Mononuclear cell (primary cell): ENCODE measurements around the gene NFIA. TPM values are rescaled to one million over a fixed set of nuclear protein-coding genes. Genes with fewer than 3 reads are reported as not detected.
"Not testable (repeated sequence)": the region's sequence is repeated elsewhere in the genome, so short reads cannot be mapped to it uniquely, and the experiment has no call there.

Experiments used
- H3K27me3 ChIP-seq: 2 replicates; pipeline ENCODE4 v1.6.0; 2011; ENCODE audit warnings: low read length, control low read depth; ENCODE audit not compliant: insufficient read depth
- H3K4me1 ChIP-seq: 2 replicates; pipeline ENCODE4 v1.5.1; 2011; ENCODE audit warnings: mild to moderate bottlenecking, low read length, control low read depth; ENCODE audit not compliant: insufficient read depth
- H3K4me3 ChIP-seq: 2 replicates; pipeline ENCODE4 v1.5.1; 2011; ENCODE audit warnings: mild to moderate bottlenecking, low read length, moderate library complexity
- H3K9me3 ChIP-seq: 2 replicates; pipeline ENCODE4 v1.5.1; 2011; ENCODE audit warnings: low read depth, mild to moderate bottlenecking, control low read depth, low read length
- total RNA-seq: library from RNA; depleted of rRNA; stranded (reverse); fragments of >200 nt; gene quantifications from one replicate; pipeline ENCODE4 v1.2.3, GENCODE V29; 2012

The NFIA gene
- total RNA-seq, 1 donor = 3.5 TPM

DNA sequence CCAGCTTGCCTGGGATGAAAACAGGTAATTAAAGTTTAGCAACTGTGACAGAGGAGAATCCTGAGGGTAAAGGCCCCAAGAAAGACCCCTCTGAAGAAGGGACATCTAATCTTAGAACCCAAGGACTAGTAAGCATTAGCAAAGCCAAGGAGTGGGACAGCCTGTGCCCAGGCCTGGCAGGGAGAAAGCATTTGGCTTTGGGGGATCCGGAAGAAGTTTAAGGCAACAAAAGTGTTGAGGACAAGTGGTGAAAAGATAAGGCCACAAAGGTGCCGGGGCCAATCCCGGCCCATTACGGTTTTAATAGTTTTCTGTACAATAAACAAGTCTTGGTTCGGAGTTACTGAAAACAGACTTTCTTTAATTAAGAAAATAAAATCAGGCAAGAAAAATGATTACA is 367.0 kb downstream of the NFIA start:
- H3K4me3 ChIP-seq = no peak overlapping the region
- H3K4me1 ChIP-seq = peaks cover 22% of the 10 kb centered on the region
- no peaks in the 10 kb centered on the region for H3K27me3 ChIP-seq
- H3K9me3 ChIP-seq = no peaks in the 10 kb centered on the region

DNA sequence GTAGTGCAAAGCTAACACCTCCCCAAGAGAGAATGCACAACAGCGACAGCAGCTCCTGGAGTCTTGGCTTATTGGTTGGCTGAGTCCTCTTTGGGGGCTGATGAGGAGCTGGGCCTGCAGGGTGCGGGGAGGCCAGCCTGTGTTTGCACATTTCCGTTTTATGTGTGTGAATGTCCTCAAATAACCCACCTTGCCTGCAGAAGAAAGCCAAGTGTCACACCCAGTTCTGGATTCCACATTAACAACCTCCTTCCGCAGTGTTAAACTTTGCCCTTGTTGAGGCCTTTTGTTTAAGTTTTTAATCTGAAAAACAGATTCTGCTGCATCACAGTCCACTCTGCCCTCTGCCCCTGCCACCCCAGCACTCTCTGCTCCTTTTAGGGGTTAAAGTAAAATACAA is 368.1 kb downstream of the NFIA start:
- Histone ChIP-seq H3K4me3 (no peak overlapping the region), H3K4me1 (peaks cover 22% of the 10 kb centered on the region), H3K27me3 (no peaks in the 10 kb centered on the region), H3K9me3 (no peaks in the 10 kb centered on the region)

- Histone ChIP-seq H3K9me3 (no peaks in the 10 kb centered on the region), H3K4me1 (peaks cover 22% of the 10 kb centered on the region), H3K27me3 (no peaks in the 10 kb centered on the region), H3K4me3 (no peak overlapping the region)
Measured at GRCh38 chr1:61450872-61451571, 368.7 kb downstream of the NFIA start.

DNA sequence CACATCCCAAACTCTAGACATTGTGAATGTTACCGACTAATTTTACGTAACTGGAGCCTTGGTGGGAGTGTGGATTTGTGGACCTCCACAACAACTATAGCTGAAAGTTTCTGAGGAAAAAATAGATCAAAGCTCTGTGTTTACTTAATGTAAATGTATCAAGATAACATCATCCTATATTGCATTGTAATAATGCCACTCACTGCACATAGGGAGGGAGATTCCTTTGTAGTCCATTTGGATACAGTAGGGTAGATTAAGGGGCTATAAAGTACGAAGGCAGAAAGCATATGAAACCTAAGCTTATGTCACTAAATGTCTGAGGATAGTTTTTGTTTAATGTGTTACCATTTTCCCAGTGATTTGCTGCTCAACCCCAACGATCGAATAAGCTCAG is 369.2 kb downstream of the NFIA start:
- Histone ChIP-seq H3K9me3 (no peaks in the 10 kb centered on the region), H3K4me3 (no peak overlapping the region), H3K27me3 (no peaks in the 10 kb centered on the region), H3K4me1 (peaks cover 22% of the 10 kb centered on the region)

GRCh38 chr1:61452176-61453035 is 370.0 kb downstream of the NFIA start:
- Histone ChIP-seq H3K27me3 (no peaks in the 10 kb centered on the region), H3K4me1 (peaks cover 22% of the 10 kb centered on the region), H3K4me3 (no peak overlapping the region)

GRCh38 chr1:61453111-61453961 is 371.0 kb downstream of the NFIA start:
- Histone ChIP-seq H3K27me3 (no peaks in the 10 kb centered on the region), H3K9me3 (no peaks in the 10 kb centered on the region), H3K4me3 (no peak overlapping the region), H3K4me1 (peaks cover 25% of the 10 kb centered on the region)

More at GRCh38 chr1:61452176-61453035, 370.0 kb downstream of the NFIA start:
- H3K9me3 ChIP-seq = no peaks in the 10 kb centered on the region

- Histone ChIP-seq H3K9me3 (no peaks in the 10 kb centered on the region), H3K4me3 (no peak overlapping the region), H3K4me1 (peaks cover 21% of the 10 kb centered on the region), H3K27me3 (no peaks in the 10 kb centered on the region)
Measured at GRCh38 chr1:61455400-61455799, 373.0 kb downstream of the NFIA start.

GRCh38 chr1:61457526-61458040 is 375.2 kb downstream of the NFIA start:
- no peaks in the 10 kb centered on the region for H3K9me3 ChIP-seq
- H3K4me3 ChIP-seq = no peak overlapping the region
- H3K27me3 ChIP-seq = no peaks in the 10 kb centered on the region
- peaks cover 14% of the 10 kb centered on the region for H3K4me1 ChIP-seq

- Histone ChIP-seq H3K27me3 (no peaks in the 10 kb centered on the region), H3K4me3 (no peak overlapping the region), H3K9me3 (no peaks in the 10 kb centered on the region), H3K4me1 (peaks cover 3% of the 10 kb centered on the region)
Measured at GRCh38 chr1:61459345-61459744, 377.0 kb downstream of the NFIA start.

DNA sequence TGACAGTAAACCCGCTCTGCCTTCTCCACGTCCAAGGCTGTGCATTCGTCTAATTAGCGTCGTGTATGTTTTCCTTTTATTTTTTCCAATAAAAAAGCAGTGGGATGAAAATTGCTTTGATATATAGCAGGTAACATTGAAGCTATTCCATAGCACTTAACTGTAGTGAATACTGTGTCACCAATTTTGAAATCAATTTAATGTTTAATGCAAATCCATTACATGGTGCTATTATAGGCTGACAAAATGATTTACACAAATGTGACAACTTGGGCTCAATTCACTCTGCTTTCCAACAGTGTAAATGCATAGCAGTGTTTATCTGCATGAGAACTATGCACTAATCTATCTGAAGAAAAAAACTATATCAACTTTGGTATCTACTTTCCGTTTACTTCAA is 377.8 kb downstream of the NFIA start:
- no peaks in the 10 kb centered on the region for H3K9me3 ChIP-seq
- peaks cover 3% of the 10 kb centered on the region for H3K4me1 ChIP-seq
- no peak overlapping the region for H3K4me3 ChIP-seq
- H3K27me3 ChIP-seq = no peaks in the 10 kb centered on the region

DNA sequence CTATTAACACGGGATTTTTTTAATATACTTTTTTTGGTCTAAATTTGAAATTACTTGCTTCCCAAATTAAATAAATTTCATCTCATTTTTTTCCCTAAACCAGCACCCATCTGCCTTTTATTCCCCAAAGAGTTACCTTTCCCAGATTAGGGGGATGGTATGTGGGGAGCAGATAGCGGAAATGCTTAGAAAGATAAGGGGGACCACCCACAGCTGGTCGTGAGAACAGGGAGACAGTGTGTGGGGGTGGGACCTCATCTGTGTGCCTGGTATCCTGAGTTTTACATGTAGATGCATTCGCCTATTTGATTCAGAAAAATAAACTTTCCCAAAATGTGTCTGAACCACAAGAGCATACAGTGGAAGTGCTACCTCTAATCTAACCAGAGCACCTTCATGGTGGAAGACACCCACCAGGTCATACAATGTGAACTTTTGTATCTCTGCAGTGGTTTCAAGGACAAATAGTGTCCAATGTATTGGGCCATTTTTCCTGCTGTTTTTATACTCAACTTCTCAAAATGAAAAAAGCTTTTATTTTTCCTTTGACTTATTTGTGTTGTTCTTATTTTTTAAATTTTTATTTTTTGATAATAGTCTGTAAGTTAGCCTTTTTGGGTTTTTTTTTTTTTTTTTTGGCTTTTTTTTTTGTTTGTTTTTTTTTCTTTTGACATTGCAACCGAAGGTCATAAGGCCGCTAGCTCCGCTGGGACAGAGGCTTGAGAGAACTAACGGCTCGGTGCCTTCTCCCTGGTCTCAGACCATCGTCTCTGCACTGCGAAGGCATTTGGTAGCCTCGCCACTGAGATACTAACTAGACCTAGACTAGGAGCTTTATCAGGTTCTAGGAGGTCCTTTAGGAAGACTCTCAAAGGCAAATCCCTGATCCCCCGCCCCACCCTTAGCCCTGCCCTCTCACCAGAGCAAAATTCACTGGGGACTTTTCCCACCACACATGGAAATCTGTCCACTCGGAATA is 379.3 kb downstream of the NFIA start:
- H3K27me3 ChIP-seq = no peaks in the 10 kb centered on the region
- no peak overlapping the region for H3K4me3 ChIP-seq
- no peaks in the 10 kb centered on the region for H3K9me3 ChIP-seq
- peaks cover 3% of the 10 kb centered on the region for H3K4me1 ChIP-seq

DNA sequence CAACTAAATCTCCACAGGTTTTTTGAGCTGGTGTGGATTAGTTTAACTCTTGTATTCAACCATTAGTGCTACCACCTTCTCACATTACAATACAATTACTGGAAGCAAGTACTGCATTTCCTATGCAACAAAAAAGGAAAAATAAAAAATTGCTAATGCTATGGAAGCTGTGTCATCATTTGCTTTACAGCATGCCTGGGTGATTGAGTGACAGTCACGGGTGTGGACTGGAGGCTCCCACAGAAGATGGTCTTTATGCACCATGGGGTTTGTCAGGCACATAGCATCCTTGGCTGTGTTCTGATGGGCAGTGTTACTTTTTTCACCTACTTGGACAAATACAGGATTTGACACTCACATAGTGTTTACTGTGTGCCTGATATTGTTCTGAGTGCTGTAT is 380.3 kb downstream of the NFIA start:
- no peaks in the 10 kb centered on the region for H3K9me3 ChIP-seq

DNA sequence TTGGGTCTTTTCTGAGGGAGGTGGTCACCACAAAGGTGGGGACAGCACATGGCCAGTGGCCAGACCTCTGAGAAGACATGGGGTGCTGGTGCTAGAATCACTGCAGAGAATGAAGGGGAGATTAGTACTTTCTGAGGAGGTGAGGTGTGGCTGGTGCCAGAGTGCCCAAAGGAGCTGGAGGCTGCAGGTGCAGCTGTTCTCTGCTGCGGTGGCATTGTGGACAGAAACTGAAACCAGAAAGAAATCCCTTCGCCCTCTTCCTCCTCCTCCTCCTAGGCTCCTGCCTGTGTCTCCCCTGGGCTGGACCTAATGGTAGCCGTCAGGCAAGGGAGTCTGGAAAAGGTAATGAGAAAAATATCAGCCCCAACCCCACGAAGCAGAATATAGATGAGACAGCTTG is 380.9 kb downstream of the NFIA start:
- H3K9me3 ChIP-seq = no peaks in the 10 kb centered on the region
- no peak overlapping the region for H3K4me3 ChIP-seq
- no peaks in the 10 kb centered on the region for H3K4me1 ChIP-seq
- H3K27me3 ChIP-seq = no peaks in the 10 kb centered on the region

More for the DNA sequence above, 380.3 kb downstream of the NFIA start:
- H3K4me3 ChIP-seq = no peak overlapping the region
- H3K27me3 ChIP-seq = no peaks in the 10 kb centered on the region
- peaks cover under 1% of the 10 kb centered on the region for H3K4me1 ChIP-seq

DNA sequence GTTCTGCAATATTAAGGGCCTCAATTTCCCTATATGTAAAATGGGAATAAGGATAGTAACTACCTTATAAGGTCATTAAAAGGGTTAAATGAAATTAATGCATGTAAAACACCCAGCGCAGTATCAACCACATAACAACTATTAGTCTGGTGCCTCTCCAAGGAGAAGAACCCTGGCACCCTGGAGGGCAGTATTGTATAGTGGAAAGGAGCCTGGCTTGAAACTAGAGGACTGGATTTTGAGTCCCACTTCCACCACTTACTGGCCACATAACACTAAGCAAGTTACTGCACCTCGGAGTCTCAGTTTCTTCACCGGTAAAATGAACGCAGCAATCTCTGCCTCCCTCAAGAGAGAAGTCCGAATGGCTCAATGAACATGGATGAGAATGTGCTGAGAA is 385.5 kb downstream of the NFIA start:
- not testable (repeated sequence) for H3K4me3 ChIP-seq, H3K9me3 ChIP-seq, H3K27me3 ChIP-seq, H3K4me1 ChIP-seq
